HG03045 (cell line): ENCODE measurements around the gene MMD2.

Experiments used
- ATAC-seq: cut with Tn5 transposase; IDR thresholded peaks from one replicate; pipeline ENCODE4 v1.9.1; 2021; ENCODE audit warnings: mild to moderate bottlenecking, moderate library complexity; ENCODE audit not compliant: unreplicated experiment

MMD2 gene

DNA sequence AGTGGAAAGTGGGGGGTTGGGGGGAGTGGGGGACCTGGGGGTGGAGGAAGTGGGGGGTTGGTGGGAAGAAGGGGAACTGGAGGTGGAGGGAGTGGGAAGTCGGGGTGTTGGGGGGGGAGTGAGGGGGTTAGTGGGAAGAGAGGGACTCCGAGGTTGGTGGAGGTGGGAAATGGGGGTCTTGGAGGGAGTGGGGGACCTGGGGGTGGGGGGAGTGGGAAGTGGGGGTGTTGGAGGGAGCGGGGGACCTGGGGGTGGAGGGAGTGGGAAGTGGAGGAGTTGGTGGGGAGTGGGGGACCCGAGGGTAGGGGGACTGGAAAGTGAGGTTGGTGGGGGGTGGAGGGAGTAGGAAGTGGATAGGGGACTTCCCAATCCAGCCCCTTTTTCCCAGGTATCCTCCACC lies 906 bp upstream of the MMD2 start:
- no peak for ATAC-seq

DNA sequence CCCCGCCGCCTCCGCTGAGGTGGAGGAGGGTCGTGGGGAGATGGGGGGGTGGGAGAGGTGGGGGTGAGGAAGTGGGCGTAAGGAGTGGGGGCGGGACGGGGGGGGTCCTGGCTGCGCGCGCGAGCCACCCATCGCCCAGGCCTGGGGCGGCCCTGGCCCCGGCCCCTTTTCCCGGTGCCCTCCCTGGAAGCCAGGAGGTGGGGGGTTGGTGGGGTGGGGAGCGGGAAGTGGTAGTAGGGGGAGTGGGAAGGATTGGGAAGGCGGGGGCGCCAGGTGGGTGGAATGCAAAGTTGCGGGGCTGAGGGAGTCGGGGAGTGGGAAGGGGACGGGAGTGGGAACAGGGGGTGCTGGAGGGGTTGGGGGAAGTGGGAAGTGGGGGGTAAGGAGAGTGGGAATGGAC lies 319 bp upstream of the MMD2 start:
- ATAC-seq: no peak

DNA sequence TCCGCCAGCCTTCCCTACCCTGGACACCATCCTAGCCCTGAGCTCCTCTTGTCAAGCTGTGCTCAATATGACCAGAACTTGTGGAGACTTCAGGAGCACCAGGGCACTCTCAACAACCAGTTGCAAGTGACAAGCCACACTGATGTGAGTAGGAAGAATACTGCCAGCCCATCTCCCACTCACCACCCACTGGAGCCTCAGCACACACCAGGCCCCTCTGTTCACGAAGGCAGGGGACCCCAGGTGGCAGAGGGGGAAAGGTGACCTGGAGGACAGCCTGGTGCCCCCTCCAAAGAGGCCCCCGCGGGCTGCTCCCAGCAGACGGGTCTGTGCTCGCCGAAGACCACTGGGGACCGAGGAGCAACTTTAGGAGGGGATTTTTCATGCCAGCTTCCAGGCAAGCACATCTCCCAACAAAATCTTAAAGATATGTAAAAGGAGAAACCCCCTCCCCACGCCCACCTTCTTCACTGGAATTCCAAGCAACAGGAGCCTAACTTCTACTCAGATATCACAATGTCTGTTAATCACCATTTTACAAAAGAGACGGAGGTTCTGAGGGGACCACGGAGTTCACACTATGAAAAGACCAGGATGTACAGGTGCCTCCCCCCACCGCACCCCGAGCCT lies 1.0 kb downstream of the MMD2 start:
- ATAC-seq: no peak

DNA sequence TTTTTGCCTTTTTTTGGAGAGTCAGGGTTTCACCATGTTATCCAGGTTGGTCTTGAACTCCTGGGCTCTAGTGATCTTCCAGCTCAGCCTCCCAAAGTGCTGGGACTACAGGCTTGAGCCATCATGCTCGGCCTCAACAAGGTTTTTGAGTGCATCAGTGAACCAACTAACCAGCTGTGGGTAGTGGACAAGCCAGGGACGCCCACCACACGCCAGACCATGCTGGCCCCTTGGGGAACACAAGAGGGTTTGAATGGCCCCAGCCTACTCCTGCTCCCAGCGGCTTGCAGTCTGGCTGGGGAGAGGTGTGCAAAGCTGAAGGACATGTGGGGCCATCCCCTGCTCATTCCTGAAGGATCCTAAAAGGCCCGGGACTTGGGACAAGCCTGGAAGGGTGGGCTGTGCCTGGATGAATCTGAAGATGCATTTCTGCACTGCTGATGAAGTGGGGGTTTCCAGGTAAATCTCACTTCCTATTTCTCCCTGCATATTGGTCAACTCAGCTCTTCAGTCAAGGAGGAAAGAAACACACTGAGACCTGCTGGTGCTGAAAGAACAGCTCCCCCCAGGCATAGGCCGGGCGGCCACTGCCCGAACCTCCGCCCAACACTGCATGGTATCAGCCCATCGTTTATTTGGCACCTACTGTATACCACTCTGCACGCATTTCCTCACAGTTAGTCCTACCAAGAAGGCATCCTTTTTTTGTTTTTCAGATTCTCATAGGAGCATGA lies 6.9 kb downstream of the MMD2 start:
- no peak for ATAC-seq

DNA sequence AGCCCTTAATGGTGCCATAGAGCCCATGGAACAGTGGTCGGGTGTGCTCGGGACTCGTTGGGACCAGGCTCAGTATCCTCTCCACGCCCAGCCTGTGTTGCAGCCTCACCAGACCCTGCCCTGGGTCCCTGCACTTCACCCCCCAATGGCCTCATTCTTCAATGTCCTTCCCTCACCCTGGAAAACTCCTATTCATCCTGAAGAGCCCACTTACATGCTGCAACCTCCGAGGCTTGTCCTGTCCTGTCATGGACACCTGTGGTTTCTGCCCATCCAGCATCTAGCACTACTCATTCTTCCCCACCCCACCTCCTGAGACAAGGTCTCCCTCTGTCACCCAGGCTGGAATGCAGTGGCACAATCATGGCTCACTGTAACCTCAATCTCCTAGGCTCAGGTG lies 7.7 kb downstream of the MMD2 start:
- no peak for ATAC-seq

DNA sequence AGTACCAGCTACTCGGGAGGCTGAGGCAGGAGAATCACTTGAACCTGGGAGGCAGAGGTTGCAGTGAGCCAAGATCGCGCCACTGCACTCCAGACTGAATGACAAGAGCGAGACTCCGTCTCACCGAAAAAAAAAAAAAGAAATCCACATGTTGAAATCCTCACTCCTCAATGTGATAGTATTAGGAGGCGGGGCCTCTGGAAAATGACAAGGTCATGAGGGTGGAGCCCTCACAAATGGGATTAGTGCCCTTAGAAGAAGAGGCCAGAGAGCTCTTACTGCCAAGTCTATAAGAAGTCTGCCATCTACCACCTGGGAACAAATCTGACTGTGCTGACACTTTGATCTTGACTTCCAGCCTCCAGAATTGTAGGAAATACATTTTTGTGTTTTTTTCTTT lies 10.6 kb downstream of the MMD2 start:
- ATAC-seq: no peak

DNA sequence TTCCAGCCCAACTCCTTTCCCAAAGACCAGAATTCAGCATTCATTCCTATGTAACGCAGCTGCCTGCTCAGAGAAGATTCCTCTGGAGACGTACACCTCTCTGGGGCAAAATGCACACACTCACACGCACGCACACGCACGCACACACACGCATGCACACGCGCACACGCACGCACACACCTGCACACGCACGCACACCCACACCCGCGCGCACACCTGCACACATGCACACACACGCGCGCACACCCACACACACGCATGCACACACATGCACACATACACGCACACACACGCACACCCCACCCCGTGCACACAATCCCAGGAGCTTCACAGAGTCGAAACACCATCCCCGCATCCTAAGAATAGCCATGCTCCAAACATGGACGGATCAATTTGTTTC lies 13.0 kb downstream of the MMD2 start:
- no peak for ATAC-seq

DNA sequence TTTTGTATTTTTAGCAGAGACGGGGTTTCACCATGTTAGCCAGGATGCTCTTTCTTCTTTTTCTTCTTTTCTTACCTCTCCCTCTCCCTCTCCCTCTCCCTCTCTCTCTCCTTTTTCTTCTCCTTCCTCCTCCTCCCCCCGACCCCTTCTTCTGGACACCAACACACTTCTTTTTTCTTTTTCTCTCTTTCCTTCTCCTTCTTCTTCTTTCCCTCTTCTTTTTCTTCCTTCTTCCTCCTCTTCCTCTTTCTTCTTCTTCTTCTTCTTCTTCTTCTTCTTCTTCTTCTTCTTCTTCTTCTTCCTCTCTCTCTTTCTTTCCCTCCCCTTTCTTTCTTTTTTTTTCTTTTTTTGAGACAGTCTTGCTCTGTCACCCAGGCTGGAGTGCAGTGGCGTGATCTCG lies 14.0 kb downstream of the MMD2 start:
- no peak for ATAC-seq

DNA sequence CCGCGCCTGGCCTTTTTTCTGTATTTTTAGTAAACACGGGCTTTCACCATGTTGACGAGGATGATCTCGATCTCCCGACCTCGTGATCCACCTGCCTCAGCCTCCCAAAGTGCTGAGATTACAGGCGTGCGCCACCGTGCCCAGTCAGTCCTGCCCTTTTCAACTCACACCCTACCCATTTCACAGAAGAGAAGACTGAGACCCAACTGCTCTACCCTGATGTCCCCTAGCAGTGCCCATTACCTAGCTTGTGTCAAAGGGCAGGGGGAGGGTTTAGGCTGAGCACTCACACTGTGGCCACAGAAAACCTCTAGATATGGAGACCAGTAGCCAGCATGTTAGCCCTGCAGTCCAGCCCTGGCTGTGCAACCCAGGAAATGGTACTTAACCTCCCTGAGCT lies 15.7 kb downstream of the MMD2 start:
- ATAC-seq: no peak

DNA sequence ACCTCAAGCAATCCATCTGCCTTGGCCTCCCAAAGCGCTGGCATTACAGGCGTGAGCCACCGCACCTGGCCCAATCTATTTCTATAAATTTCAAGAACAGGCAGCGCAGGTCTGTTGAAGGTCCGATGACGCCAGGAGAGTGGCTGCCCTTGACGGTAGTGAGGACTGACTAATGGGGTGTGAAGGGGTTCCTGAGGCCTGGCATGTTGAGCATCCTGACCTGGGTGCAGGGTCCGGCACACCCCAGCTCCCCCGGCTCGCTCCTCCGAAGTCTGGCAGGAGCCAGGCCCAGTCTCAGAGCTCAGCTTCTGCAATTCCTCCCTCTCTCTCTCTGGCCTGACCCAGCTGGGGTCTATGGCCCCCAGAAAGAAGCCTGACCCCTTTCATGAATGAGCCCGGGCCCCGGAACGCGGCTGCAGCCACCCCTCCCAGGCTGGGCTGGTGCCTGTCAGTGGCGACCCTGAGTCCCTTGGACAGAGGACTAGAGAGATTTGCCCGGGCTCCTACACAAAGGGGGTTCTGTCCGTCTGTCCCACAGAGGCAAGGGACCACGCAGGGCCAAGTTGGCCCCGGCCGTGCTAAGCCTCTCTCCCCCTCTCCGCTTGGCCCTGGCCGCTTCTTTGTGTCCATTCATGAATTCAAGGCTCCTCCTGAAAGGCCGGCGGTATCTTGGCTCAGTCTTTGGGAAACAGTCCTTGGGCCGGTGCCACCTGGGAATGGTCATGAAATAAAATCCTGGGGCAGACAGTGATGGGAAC lies 18.8 kb downstream of the MMD2 start:
- no peak for ATAC-seq

DNA sequence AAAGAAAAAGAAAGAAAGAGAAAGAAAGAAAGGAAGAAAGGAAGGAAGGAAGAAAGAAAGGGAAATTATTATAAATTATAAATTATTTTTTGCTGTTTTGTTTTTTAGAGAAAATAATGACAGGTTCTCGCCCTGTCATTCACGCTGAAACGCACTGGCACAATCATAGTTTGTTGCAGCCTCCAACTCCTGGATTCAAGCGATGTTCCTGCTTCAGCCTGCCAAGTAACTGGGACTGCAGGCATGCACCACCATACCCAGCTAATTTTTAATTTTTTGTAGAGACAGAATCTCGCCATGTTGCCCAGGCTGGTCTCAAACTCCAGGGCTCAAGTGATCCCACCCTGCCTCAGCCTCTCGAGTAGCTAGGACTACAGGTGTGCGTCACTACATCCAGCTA lies 21.6 kb downstream of the MMD2 start:
- no peak for ATAC-seq

DNA sequence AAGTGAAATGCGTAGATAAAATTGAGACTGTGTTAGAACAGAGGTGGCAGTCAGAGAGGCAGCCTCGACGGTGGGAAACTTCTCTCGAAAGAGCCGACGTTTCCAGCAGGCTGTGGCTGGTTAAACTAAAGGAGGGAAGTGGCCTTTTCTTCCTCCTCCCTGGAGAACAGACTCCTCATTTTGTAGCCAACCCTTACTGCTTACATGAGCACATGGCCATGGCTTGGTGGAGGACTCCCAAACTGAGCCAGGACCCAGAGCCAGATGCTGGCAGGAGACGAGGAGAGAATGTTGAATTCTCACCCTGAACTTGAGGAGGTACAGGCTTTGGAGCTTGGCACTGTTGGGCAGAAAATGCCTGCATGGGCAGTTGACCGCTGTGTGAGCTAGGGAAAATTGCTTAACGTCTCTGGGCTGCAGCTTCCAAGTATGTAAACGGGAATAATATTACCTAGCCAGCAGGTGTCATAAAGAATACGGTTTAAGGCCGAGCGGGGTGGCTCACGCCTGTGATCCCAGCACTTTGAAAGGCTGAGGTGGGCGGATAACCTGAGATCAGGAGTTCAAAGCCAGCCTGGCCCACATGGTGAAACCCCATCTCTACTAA lies 24.5 kb downstream of the MMD2 start:
- ATAC-seq: no peak

DNA sequence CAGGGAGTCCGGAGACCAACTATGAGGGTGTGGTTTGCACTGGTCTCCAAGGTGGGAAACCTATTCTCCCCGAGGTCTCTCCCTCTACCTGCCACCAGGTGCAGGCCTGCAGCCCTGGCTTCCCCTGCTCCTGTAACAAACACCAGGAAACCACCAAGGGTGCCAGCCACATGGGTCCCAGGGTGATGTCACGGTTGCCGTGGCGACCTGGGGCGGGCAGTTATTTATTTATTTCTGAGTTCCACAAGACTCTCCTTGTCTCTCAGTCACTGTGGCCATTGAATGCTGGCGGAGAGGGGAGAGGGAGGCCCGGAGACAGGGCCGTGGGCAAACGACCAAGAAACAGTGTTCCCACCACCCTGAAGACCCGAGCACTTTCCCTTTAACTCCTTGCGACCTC lies 27.0 kb downstream of the MMD2 start:
- ATAC-seq: no peak

DNA sequence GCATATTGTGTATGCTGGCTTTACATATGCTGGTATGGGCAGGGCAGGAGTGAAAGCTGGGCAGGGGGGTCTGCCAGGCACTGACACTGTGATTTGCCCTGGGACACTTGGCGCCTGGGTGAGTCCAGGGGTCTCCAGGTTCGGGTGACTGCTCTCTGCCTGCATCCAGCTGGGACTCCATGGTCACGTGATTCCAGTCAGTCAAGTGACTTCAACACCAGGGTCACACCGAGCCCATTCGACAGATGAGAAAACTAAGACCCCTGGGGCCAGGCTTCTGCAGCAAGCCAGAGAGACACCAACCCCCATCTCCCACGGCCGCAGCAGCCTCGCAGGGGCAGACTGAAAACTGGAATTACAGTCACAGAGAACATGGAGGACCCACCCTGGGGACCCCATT lies 30.0 kb downstream of the MMD2 start:
- no peak for ATAC-seq

DNA sequence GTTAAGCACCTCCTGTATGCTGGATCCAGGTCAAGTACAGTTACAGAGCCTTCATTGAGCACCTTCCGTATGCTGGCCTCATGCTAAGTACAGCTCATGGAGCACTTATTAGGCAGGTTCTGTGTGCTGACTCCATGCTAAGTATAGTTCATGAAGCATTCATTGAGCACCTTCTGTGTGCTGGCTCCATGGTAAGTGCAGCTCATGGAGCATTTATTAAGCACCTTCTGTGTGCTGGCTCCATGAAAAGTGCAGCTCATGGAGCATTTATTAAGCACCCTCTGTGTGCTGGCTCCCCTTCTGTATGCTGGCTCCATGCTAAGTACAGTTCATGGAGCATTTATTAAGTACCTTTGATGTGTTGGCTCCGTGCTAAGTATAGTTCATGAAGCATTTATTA lies 30.5 kb downstream of the MMD2 start:
- no peak for ATAC-seq

DNA sequence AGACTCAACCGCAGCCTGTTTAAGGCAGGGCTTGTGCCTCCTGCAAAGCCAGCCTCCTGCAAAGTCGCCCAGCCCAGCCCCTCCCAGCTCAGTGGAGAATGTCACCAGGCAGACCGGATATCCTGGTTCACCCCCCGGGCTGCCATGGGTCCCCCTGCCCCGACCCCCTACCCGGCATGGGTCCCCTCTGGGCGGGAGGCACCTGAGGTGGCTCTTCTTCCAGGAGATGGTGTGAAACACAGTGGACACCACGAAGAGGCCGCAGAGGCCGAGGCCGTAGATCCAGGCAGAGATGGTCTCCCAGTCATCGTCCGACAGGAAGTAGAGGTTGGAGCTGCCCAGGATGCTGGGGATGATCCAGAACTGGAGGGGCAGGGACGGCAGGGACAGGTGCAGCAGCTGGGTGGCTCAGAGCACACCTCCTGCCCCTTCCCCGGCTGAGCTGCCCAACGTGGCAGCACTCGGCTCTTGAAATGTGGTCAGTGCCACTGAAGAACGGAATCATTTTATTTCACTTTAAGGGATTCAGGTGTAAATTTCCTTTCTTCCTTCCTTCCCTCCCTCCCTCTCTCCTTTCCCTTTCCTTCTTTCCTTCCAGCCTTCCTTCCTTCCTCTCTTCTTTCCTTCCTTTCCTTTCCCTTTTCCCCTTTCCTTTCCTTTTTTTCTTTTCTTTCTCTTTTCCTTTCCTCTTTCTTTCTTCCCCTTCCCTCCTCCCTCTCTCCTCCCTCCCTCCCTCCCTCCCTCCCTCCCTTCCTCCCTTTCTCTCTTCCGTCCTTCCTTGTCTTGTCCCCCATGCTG lies 38.8 kb downstream of the MMD2 start:
- ATAC-seq: no peak

DNA sequence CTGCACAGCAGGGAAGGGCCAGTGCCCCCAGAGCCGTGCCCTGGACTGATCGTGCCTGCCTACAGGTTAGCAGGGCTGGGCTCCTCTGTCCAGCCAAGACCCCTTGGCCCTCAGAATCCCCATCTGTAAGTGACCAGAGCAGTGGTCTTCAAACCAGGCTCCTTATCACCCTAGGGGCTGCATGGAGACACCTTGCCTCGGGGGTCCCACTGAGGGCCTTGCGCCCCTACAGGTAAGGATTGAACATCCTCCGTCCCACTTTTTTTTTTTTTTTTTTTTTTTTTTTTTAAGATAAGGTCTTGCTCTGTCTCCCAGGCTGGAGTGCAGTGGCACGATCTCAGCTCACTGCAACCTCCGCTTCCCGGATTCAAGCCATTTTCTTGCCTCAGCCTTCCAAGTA lies 42.9 kb downstream of the MMD2 start:
- ATAC-seq: no peak

DNA sequence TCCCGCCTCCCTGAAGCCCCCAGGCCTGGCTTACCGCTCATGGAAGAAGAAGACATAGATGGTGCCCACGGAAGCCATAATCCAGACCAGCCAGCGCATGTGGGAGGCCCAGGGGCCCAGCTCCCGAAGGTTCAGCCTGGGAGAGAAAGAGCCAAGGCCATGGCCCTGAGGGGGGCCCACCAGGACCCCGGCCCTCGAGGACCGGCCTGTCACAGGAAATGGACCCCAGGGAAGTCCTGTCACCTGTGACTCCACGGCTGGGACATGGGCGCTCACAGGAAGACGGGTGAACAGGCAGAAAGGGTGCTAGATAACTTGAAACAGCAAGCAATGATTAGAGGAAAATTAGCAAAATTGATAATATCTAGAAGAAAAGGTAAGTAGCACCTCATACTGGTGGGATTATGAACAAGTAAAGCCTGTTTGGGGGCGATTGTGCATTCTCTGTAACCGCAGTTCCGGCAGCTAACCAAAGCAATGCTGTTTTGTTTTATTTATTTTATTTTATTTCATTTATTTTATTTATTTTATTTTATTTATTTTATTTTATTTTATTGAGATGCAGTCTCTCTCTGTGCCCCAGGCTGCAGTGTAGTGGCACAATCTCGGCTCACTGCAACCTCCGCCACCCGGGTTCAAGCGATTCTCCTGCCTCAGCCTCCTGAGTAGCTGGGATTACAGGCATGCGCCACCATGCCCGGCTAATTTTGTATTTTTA lies 47.7 kb downstream of the MMD2 start:
- no peak for ATAC-seq

DNA sequence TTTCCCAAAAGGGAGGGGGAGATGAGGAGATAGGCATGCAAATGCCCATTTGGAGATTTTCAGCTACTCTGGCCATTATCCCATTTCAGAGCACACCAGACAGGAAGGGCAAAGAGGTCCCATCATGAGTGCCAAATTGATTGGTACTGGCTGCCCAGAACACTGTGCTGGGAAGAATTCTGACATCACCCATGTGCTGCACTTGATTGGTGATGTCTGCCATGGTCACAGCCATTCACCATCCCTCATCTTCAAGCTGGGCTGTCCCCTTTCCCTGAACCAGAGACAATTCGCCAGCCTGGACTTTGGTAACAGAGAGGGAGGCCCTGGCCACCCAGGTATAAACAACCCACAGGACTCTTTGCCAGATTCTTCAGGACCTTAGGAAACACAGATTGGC lies 52.3 kb downstream of the MMD2 start:
- ATAC-seq: no peak

DNA sequence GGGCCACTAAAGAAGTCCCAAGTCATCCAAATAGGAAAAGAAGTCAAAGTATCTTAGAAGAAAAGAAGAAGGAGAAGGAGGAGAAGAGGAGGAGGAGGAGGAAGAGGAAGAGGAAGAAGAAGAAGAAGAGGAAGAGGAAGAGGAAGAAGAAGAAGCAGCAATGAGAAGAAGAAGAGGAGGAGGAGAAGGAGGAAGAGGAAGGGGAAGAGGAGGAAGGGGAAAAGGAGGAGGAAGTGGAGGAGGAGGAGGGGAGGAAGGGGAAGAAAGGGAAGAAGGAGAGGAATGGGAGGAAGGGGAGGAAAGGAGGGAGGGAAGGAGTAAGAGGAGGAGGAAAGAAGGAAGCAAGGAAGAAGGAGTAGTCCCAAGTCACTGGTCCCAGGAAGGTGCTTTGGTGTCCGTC lies 53.8 kb downstream of the MMD2 start:
- no peak for ATAC-seq
